Dermis blood vessel endothelial cell (primary cell): Measurements from ENCODE around the gene BRD4. TPM values are rescaled to one million over a fixed set of nuclear protein-coding genes. Genes with fewer than 3 reads are reported as not detected.
"Not testable (repeated sequence)": the region's sequence is repeated elsewhere in the genome, so short reads cannot be mapped to it uniquely, and the experiment has no call there.

ENCODE experiments used
- DNase-seq: peaks from one replicate; pipeline ENCODE4 v3.0.0; 2010
- total RNA-seq: library from RNA; depleted of rRNA; stranded (reverse); fragments of >200 nt; gene quantifications from 2 replicates; pipeline ENCODE4 v1.2.3, GENCODE V29; 2014

The BRD4 gene
- total RNA-seq, 1 donor from 2014 or later, result 10.9 TPM

GRCh38 chr19:15360015-15360414, 27.7 kb upstream of the BRD4 start:
- not testable (repeated sequence) for DNase-seq

GRCh38 chr19:15358918-15359317, 26.6 kb upstream of the BRD4 start:
- no peak for DNase-seq

GRCh38 chr19:15357906-15358305, 25.6 kb upstream of the BRD4 start:
- no peak for DNase-seq

GRCh38 chr19:15354566-15355296, 22.4 kb upstream of the BRD4 start:
- no peak for DNase-seq

GRCh38 chr19:15353908-15354307, 21.6 kb upstream of the BRD4 start:
- no peak for DNase-seq

DNA sequence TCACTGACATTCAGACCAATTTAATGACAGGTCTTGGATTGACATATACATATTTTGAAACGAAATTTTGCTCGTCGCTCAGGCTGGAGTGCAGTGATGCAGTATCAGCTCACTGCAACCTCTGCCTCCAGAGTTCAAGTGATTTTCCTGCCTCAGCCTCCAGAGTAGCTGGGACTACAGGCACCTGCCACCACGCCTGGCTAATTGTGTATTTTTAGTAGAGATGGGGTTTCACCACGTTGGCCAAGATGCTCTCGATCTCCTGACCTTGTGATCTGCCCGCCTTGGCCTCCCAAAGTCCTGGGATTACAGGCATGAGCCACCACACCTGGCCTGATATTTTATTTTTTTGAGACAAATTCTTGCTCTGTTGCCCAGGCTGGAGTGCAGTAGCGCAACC, 20.2 kb upstream of the BRD4 start:
- not testable (repeated sequence) for DNase-seq

GRCh38 chr19:15341328-15341727, 9.0 kb upstream of the BRD4 start:
- DNase-seq, result not testable (repeated sequence)

- no peak for DNase-seq
Measured at GRCh38 chr19:15340086-15340485, 7.7 kb upstream of the BRD4 start.

- DNase-seq, result no peak
Measured at GRCh38 chr19:15337202-15337601, 4.9 kb upstream of the BRD4 start.

- DNase-seq, result not testable (repeated sequence)
Measured at GRCh38 chr19:15335992-15336391, 3.7 kb upstream of the BRD4 start.

GRCh38 chr19:15331419-15332310, 674 bp downstream of the BRD4 start:
- DNase-seq, result peak; percentile 55

DNA sequence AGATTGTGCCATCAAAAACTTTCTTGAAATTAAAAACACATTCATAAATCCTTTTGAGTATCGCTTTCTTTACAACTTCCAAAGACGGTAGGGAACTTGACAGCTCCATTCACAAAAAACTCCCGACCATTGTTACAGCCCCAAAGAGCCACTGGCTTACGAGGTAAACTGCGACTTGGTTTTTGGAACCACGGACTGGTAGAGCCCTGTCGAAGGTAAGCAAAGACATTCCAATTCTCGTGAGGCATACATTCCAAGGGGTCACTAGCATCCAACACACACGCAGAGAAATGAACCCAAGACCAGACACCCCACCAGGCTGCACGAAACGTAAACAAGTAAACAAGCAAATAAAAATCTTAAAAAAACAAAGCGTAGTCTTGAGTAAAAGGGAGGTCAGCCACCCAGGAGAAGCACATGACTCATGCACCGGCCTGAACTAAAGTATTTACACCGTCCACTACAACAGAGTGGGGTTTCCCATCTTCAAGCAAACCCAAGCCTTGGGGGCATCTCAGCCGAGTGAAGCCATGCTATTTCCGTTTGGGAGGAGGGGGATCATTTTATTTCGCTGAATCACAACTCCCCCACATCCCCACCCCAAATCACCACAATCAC, 1.4 kb downstream of the BRD4 start:
- peak; percentile 62 for DNase-seq

GRCh38 chr19:15328312-15328711, 4.0 kb downstream of the BRD4 start:
- no peak for DNase-seq

- no peak for DNase-seq
Measured at GRCh38 chr19:15324791-15325519, 7.4 kb downstream of the BRD4 start.

GRCh38 chr19:15323496-15324235, 8.7 kb downstream of the BRD4 start:
- DNase-seq, result no peak

DNA sequence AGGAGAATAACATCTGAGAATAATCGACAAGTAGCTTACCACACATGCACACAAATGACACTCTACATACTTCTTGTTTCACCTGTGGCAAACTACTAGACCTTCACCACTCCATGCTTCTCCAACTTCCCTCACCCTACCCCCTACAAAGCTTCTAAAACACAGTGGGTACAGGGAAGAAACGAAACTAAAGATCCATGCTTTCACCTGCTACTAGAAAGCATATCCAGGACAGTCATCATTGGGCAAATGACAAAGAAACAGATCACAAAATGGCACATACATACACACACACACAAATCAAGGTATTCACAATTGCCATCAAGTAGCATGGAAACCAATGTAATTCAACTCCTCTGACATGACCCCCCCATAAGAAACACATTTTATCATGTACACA, 10.6 kb downstream of the BRD4 start:
- no peak for DNase-seq

- no peak for DNase-seq
Measured at GRCh38 chr19:15320116-15320515, 12.2 kb downstream of the BRD4 start.

GRCh38 chr19:15318241-15318691, 14.1 kb downstream of the BRD4 start:
- no peak for DNase-seq

DNA sequence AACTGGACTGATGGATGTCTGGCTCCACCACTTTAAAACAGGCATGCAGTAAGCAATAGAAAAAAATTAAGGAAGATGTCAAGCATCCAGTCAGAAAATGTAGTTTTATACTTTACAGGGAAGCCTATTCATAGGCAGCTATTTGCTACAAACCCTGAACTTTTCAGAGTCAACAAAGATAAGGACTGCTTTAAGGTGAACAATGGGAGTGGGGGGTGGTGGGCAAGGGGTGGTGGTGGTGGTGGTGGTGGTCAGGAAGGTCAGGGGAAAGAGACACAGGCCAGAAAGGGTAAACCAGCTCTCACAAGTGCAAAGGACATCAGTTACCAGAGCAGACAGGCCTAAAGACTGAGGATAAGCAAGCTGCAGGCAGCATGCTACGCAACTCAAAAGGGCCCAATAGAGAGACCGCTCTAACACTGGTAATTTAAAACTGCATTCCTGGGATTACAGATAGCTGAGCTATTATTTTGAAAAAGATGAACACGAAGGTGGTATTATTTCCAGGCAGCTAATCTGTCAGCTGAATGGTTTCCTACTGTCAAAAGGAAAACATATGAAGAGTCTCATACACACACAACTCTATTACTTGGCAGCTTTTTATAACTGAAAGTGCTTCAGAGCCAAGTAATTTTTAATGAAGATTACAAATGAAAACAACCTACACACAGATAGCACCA, 14.8 kb downstream of the BRD4 start:
- DNase-seq, result no peak

DNA sequence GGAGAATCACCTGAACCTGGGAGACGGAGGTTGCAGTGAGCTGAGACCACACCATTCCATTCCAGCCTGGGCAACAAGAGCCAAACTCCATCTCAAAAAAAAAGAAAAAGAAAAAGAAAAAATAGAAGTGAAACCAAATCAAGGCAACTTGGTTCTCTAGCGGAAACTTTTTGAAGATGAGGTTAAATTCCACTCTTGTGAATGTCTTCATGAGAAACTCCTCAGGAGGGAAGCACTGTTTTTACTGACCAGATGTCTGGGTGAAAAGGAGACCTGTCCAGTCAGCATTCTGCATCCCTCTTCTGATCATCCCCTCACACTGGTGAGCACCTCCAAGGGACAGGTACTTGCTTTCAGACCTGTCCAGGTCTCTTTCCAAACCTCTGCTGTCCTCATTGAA, 15.8 kb downstream of the BRD4 start:
- no peak for DNase-seq

DNA sequence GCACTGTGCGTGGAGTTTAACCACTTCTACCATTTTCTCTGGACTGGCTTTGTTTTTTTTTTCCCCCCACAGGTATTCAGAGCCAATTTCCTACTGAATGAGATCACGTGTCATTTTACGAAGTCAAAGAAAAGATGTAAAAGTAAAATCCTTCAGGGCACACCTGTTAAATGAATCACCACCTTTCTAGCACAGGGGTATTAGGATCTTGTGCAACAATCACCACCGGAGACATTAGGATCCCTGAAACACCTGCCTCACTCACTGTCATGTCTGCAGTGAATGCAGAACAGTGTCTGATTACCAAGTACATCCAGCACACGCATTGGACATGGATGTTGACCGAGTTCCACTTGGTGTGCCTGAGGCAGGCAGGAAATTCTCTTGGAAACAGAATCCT, 17.2 kb downstream of the BRD4 start:
- no peak for DNase-seq
